HG03442 (cell line): ENCODE results near the gene ADARB1.

Source experiments
- ATAC-seq: cut with Tn5 transposase; IDR thresholded peaks from one replicate; pipeline ENCODE4 v1.9.1; 2021; ENCODE audit warnings: mild to moderate bottlenecking, moderate library complexity; ENCODE audit not compliant: unreplicated experiment

Gene ADARB1

DNA sequence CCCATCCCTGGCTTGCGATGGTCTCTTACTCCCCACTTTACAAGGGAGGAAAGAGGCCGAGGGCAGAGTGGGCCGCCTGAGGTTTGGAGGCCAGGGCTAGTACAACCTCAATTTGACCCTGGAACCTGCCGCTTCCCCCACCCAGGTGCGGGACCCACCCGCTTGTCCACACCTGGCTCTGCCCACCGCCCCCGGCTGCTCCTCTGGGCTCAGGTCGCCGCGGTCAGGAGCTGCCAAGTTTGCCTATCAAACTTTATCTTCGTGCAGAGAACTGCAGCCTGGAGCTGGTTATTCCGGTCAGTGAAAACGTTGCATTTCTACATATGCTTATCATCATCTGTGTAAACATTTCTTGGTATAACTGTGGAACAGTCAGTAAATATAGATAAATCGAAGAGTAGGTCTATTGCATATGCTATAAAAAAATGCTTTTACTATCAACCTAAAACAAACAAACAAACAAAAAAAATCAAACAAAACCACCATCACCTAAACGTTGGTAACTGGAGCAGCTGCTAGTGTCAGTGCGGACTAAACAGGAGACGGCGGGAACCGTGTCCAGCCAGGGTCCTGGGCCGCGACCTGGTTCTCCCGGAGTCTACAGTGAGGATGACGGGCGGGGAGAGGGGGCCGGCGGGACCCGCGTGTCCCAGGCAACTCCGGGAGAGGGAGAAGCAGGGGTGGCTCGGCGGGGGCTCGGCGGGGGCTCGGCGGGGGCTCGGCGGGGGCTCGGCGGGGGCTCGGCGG is 906 bp upstream of the ADARB1 start:
- no peak for ATAC-seq

GRCh38 chr21:45074818-45075595 is 627 bp downstream of the ADARB1 start:
- peak; percentile 25 for ATAC-seq

DNA sequence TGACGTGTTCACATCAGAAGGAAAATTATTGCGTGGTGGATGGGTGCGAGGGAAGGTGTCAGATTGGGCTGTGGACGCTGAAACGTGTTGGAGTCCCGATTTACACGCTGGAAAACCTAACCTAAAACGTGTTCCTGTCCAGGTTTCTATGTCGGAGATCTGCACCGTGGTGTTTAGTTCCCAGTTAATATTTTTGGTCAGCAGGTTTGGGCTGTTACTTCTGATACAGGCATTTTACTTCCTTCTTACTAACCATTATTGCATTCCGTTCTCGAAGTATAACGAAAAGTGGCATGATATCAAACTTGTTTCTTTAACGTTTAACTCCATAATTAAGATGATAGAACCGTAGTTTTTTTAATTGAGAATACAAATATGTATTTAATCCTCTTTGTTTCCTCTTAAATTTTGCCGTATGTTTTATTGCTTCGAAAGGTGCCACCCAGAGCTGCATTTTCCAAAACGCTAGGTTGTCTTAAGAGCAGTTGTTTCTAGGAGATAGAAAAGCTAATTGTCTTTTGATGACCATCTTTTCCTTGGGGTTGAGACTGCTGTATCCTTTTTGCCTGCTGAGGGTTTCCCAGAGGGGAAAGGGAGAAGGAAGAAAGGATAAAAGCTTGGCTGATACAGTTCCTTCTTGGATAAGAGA is 1.3 kb downstream of the ADARB1 start:
- ATAC-seq, result no peak

- ATAC-seq, result no peak
Measured at GRCh38 chr21:45076245-45076711, 1.9 kb downstream of the ADARB1 start.

GRCh38 chr21:45078371-45078770 is 4.0 kb downstream of the ADARB1 start:
- ATAC-seq, result no peak

- no peak for ATAC-seq
Measured at GRCh38 chr21:45078877-45079281, 4.5 kb downstream of the ADARB1 start.

DNA sequence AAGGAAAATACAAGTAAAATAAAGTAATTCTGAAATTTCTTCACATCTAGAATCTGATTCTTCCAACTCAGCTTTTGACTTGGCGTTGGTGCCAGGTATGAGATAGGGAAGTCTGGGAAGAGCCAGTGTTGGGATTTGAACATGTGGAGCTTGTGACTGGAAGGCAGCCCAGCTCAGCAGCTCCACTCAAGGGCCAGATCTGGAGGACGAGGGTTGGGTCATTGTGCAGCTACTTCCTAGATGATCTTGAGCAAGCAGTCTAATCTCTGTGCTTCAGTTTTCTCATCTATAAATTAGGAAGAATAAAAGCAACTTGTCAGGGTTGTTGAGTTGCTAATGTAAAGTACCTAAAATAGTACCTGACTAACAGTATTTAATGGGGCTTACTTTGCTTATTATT is 5.0 kb downstream of the ADARB1 start:
- no peak for ATAC-seq

DNA sequence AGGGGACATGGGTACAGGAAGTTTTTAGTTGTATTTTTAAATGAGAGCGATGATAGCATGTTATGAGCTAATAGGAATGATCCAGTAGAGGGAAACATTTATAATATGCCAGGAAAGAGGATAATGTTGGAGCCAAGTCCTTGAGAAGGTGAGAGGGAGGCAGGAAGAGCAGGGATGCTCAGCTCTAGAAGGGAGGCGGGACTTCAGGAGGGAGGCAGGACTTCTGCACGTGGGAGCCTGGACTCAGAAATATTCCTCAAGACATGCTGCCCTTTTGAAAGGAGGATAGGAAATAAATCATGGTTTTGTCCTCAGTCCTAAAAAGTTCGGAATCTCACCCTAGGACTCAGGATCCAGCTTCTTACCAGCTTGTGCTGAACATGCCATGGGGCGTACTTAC is 5.9 kb downstream of the ADARB1 start:
- ATAC-seq, result no peak

DNA sequence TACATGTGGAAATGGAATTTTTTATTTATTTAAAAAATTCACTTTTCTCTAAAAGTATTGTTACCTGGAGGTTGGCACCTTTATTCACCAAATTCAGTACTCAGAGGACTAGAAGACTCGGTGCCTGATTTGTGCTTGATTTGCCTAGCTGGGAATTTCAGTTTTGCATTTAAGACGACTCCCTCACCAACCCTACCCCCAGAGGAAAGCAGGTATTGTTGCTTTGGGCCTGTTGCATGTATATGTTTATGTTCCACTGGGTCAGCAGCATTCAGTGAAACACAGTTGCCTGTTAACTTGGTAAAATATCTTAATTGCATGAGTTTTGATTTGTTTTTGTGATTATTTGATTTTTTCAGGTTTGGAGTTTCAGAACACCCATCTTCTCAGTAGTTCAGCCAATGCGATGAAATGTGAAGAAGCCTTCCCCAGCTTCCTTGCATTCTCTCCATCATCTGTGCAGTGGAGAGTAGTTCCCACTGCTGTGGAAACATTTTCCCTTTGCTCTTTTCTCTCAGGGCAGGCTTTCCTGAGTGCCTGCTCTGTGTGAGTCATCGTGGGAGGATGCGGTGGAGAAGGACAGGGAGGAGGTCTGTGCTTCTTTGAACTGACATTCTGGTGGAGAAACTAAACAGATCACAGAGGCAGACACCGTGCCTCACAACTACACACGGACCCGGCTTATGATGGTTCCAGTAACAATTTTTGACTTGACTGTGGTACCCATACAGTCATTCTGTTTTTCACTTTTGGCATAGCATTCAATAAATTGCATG is 6.4 kb downstream of the ADARB1 start:
- no peak for ATAC-seq

DNA sequence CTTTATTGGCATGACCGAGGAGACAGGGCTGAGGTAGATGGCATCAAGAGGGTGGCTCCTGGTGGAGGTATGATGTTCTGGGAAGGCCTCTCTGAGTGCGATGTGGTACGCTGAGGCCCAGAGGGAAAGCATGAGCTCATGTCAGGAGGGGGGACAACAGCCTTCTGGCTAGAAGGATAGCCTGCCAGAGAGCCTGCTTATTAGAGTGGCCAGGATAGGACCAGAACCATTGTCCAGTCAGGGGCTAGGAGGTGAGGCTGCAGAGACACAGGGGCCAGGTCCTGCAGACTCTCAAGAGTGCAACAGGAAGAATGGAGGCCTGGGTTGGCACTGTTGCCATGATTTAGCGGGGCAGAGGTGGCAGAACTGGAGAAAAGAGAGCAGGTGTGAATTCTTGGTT is 7.3 kb downstream of the ADARB1 start:
- no peak for ATAC-seq

- ATAC-seq, result no peak
Measured at GRCh38 chr21:45082736-45083135, 8.4 kb downstream of the ADARB1 start.

GRCh38 chr21:45084121-45084520 is 9.7 kb downstream of the ADARB1 start:
- no peak for ATAC-seq

- ATAC-seq, result no peak
Measured at GRCh38 chr21:45084881-45085536, 10.6 kb downstream of the ADARB1 start.

- ATAC-seq, result no peak
Measured at GRCh38 chr21:45085700-45086099, 11.3 kb downstream of the ADARB1 start.

DNA sequence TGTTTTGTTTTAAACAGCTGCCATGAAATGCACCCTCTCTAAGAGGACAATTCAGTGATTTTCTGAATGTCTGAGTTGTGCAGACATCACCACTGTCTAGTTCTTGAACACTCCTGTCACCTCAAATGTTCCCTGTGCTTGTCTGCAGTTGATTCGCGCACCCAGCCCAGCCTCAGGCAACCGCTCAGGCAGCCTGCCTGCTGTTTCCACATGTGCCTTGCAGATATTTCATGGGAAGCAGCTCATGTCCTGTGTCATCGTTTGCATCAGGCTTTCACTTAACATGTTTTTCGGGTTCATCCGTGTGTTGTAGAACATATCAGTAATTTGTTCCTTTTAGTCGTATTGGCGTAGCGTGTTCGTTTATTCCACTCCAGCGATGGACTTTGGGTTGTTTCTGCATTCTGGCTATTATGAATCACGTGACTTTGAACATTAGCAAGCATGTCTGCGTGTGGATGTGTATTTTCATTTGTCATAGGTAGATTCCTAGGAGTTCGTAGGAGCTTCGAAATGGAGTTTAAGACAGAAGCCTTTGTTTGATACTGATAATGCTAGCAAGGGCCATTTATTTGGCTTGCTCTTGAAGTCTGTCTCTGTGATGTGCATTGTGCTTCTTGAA is 12.1 kb downstream of the ADARB1 start:
- ATAC-seq, result no peak

DNA sequence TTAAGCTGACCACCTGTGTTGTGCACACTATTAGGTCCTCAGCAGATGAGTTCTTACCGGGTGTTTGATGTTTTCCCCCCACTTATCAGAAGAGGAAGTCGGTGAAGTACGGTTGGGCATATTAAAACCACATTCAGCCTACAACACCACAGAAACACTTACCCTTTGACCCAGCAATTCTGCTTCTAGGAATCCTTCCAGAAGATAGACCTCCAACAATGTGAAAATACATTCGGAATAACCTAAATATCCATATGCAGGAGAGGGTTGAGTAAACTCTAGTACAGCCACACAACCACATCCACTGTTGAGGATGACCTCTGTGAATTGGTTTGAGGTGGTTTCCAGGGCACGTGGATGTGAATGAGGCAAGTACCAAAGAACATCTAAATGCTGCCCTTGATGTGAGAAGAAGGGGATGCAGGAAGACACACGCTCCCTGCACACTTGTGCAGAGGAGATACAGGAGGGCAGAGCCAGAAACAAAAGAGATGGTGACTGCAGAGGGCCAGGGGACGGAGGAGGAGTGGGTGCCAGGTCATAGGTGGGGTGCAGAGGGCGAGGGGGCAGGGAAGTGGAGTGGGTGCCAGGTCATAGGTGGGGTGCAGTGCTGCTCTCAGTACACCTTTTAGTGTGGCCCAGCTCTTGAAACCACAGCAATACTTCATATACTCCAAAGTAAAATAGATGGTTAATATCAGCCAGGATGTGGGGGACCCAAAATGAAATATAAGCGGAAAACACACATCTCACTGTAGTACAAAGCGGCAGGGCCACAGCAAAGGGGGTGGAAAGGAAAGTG is 12.8 kb downstream of the ADARB1 start:
- no peak for ATAC-seq

GRCh38 chr21:45088116-45088515 is 13.7 kb downstream of the ADARB1 start:
- ATAC-seq, result no peak

DNA sequence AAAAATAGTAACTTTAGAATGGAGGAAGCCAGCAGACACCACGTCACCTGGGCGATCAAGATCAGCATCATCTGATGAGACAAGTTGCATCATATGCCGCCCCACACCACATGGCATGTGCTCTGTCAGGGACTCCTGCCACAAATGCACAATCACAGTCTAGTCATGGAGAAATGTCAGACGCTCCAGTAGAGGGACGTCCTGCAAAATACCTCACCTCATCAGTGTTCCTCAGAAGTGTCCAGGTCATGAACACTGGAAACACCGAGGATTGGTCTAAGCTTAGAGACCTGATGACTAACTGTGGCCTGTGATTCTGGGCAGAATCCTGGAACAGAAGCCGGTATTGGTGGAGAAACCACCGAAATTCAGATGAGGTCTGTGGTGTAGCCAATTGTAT is 14.3 kb downstream of the ADARB1 start:
- ATAC-seq, result no peak

GRCh38 chr21:45089964-45090363 is 15.6 kb downstream of the ADARB1 start:
- ATAC-seq, result no peak
